Trophoblast cell (in vitro differentiated cells and primary cell): ENCODE data around the gene RNU11.
"Not testable (repeated sequence)": the region's sequence is repeated elsewhere in the genome, so short reads cannot be mapped to it uniquely, and the experiment has no call there.

ENCODE experiments used
- DNase-seq, 2 donors: peaks; one replicate each; pipeline ENCODE4 v3.0.0-alpha.2; 2016
- H2AFZ ChIP-seq: 2 replicates; pipeline ENCODE4 v1.6.1; 2013; ENCODE audit warnings: low read length, moderate library complexity, mild to moderate bottlenecking; ENCODE audit not compliant: insufficient read depth, poor library complexity
- H2AK5ac ChIP-seq: 2 replicates; pipeline ENCODE4 v1.6.1; 2013; ENCODE audit warnings: mild to moderate bottlenecking, low read length
- H2BK120ac ChIP-seq: 2 replicates; pipeline ENCODE4 v1.6.1; 2013; ENCODE audit warnings: low read length, mild to moderate bottlenecking, moderate library complexity; ENCODE audit not compliant: insufficient read depth, poor library complexity
- H2BK12ac ChIP-seq: 2 replicates; pipeline ENCODE4 v1.6.1; 2013; ENCODE audit warnings: mild to moderate bottlenecking, low read length, moderate library complexity
- H2BK5ac ChIP-seq: 2 replicates; pipeline ENCODE4 v1.6.1; 2013; ENCODE audit warnings: low read length, low read depth, moderate library complexity, mild to moderate bottlenecking; ENCODE audit not compliant: poor library complexity
- H3K14ac ChIP-seq: 2 replicates; pipeline ENCODE4 v1.6.1; 2013; ENCODE audit warnings: mild to moderate bottlenecking, low read length
- H3K18ac ChIP-seq: 2 replicates; pipeline ENCODE4 v1.6.1; 2013; ENCODE audit warnings: mild to moderate bottlenecking, low read length
- H3K23ac ChIP-seq: 2 replicates; pipeline ENCODE4 v1.6.1; 2013; ENCODE audit warnings: low read length
- H3K27ac ChIP-seq: 2 replicates; pipeline ENCODE4 v1.5.1; 2013; ENCODE audit warnings: low read depth, mild to moderate bottlenecking, inconsistent platforms, low read length, moderate library complexity
- H3K27me3 ChIP-seq: 2 replicates; pipeline ENCODE4 v1.6.1; 2013; ENCODE audit warnings: inconsistent platforms, mild to moderate bottlenecking, low read length, moderate library complexity; ENCODE audit not compliant: insufficient read depth
- H3K36me3 ChIP-seq, 2 experiments: 1 replicate in 1 of 2; 2 replicates in 1 of 2; pipeline ENCODE4 v1.6.1; 2013; ENCODE audit warnings: low read length in 2 of 2, mild to moderate bottlenecking in 2 of 2, moderate library complexity in 1 of 2; ENCODE audit not compliant: insufficient read depth in 2 of 2, control insufficient read depth in 1 of 2
- H3K4ac ChIP-seq: 2 replicates; pipeline ENCODE4 v1.6.1; 2013; ENCODE audit warnings: low read depth, mild to moderate bottlenecking, low read length, moderate library complexity
- H3K4me1 ChIP-seq, 2 experiments: 1 replicate in 1 of 2; 2 replicates in 1 of 2; pipeline ENCODE4 v1.6.1; 2013; ENCODE audit warnings: low read length in 2 of 2, mild to moderate bottlenecking in 2 of 2, moderate library complexity in 1 of 2; ENCODE audit not compliant: insufficient read depth in 2 of 2, control insufficient read depth in 1 of 2
- H3K4me2 ChIP-seq: 2 replicates; pipeline ENCODE4 v1.6.1; 2013; ENCODE audit warnings: inconsistent platforms, mild to moderate bottlenecking, low read length, moderate library complexity
- H3K4me3 ChIP-seq: 2 replicates; pipeline ENCODE4 v1.5.1; 2013; ENCODE audit warnings: mild to moderate bottlenecking, low read depth, low read length, inconsistent platforms
- H3K79me1 ChIP-seq: one replicate; pipeline ENCODE4 v1.6.1; 2013; ENCODE audit warnings: low read length
- H3K79me2 ChIP-seq: 2 replicates; pipeline ENCODE4 v1.6.1; 2013; ENCODE audit warnings: low read length, mild to moderate bottlenecking; ENCODE audit not compliant: control insufficient read depth, insufficient read depth, poor library complexity
- H3K9ac ChIP-seq: 2 replicates; pipeline ENCODE4 v1.6.1; 2013; ENCODE audit warnings: mild to moderate bottlenecking, low read length
- H3K9me3 ChIP-seq: 2 replicates; pipeline ENCODE4 v1.6.1; 2013; ENCODE audit warnings: low read depth, mild to moderate bottlenecking, control low read depth, inconsistent platforms, low read length; ENCODE audit not compliant: insufficient read depth
- H4K12ac ChIP-seq: 2 replicates; pipeline ENCODE4 v1.6.1; 2013; ENCODE audit warnings: low read depth, mild to moderate bottlenecking, low read length, moderate library complexity
- H4K8ac ChIP-seq: 2 replicates; pipeline ENCODE4 v1.6.1; 2013; ENCODE audit warnings: low read depth, mild to moderate bottlenecking, low read length, moderate library complexity
- H4K91ac ChIP-seq: one replicate; pipeline ENCODE4 v1.6.1; 2013; ENCODE audit warnings: low read depth, mild to moderate bottlenecking, low read length, moderate library complexity
- WGBS: extraction: QIAGEN DNeasy Blood & Tissue Kit; methylation state at CpG from one replicate; pipeline ENCODE4 v1.1.7; 2013; ENCODE audit warnings: missing lambda C conversion rate; ENCODE audit not compliant: insufficient read length, insufficient coverage; ENCODE audit errors: extremely low coverage; 5-methylcytosine and 5-hydroxymethylcytosine counted together

RNU11 gene

GRCh38 chr1:28653063-28653462, 4.7 kb downstream of the RNU11 start:
- H2AK5ac ChIP-seq, H2AFZ ChIP-seq, H4K12ac ChIP-seq, H3K79me2 ChIP-seq, H2BK120ac ChIP-seq, H4K8ac ChIP-seq, H3K4me2 ChIP-seq, H3K36me3 ChIP-seq, H3K18ac ChIP-seq, H3K23ac ChIP-seq, H2BK5ac ChIP-seq, H3K14ac ChIP-seq, H3K79me1 ChIP-seq, H3K4me1 ChIP-seq, H2BK12ac ChIP-seq, H3K4me3 ChIP-seq, H4K91ac ChIP-seq, DNase-seq, H3K9ac ChIP-seq, H3K9me3 ChIP-seq, H3K27me3 ChIP-seq, H3K27ac ChIP-seq, H3K4ac ChIP-seq: not testable (repeated sequence)
- no CpG with 5 or more reads among the region's 13 CpGs for WGBS

GRCh38 chr1:28653870-28654269, 5.5 kb downstream of the RNU11 start:
- not testable (repeated sequence) for H2BK120ac ChIP-seq, H3K9ac ChIP-seq, H3K4ac ChIP-seq, H2AFZ ChIP-seq, H3K36me3 ChIP-seq, H3K79me2 ChIP-seq, H3K4me2 ChIP-seq, H3K18ac ChIP-seq, H3K79me1 ChIP-seq, H3K27ac ChIP-seq, H3K4me1 ChIP-seq, H3K14ac ChIP-seq, H3K27me3 ChIP-seq, H2BK5ac ChIP-seq, H4K91ac ChIP-seq, H3K9me3 ChIP-seq, H4K8ac ChIP-seq, H2AK5ac ChIP-seq, H3K4me3 ChIP-seq, H3K23ac ChIP-seq, H4K12ac ChIP-seq, H2BK12ac ChIP-seq
- peak; percentile 17 to 57 for DNase-seq
- WGBS, result no CpG with 5 or more reads among the region's 3 CpGs

GRCh38 chr1:28655448-28656311, 7.3 kb downstream of the RNU11 start:
- not testable (repeated sequence) for H3K9me3 ChIP-seq, DNase-seq, H3K4me1 ChIP-seq, H4K12ac ChIP-seq, H3K27me3 ChIP-seq, H3K4me3 ChIP-seq, H2BK12ac ChIP-seq, H3K79me1 ChIP-seq, H2AK5ac ChIP-seq, H3K27ac ChIP-seq, H3K36me3 ChIP-seq, H2BK5ac ChIP-seq, H3K14ac ChIP-seq, H2BK120ac ChIP-seq, H3K23ac ChIP-seq, H3K18ac ChIP-seq, H3K9ac ChIP-seq, H4K91ac ChIP-seq, H3K79me2 ChIP-seq, H3K4me2 ChIP-seq, H4K8ac ChIP-seq, H2AFZ ChIP-seq, H3K4ac ChIP-seq
- no CpG with 5 or more reads among the region's 10 CpGs for WGBS

- Histone ChIP-seq H2BK120ac (no peak overlapping the region), H3K18ac (no peak overlapping the region), H2BK12ac (no peak overlapping the region), H3K23ac (no peak overlapping the region), H3K9me3 (no peaks in the 10 kb centered on the region), H3K4me3 (no peak overlapping the region), H4K12ac (no peak overlapping the region), H3K27ac (no peak overlapping the region), H2AFZ (no peak overlapping the region), H3K4me1 (no peaks in the 10 kb centered on the region), H2AK5ac (no peak overlapping the region), H3K36me3 (no peaks in the 10 kb centered on the region), H3K14ac (no peak overlapping the region), H4K8ac (no peak overlapping the region), H4K91ac (no peak overlapping the region), H3K79me2 (no peaks in the 10 kb centered on the region), H3K4me2 (no peak overlapping the region), H3K4ac (no peak overlapping the region), H3K79me1 (no peaks in the 10 kb centered on the region), H3K9ac (no peak overlapping the region), H2BK5ac (no peak overlapping the region), H3K27me3 (no peaks in the 10 kb centered on the region)
- DNase-seq, result no peak
- WGBS, result no CpG with 5 or more reads among the region's 6 CpGs
These were observed 7.9 kb downstream of the RNU11 start for GRCh38 chr1:28656335-28656734.
